Stimulated activated naive CD4-positive, alpha-beta T cell (primary cell): ENCODE measurements around the gene OAT.
"Not testable (repeated sequence)": the region's sequence is repeated elsewhere in the genome, so short reads cannot be mapped to it uniquely, and the experiment has no call there.

ENCODE experiments used
- DNase-seq, 6 experiments: peaks; one replicate each; lab custom pipeline; 2025; lab: John Stamatoyannopoulos, UW

Gene OAT

DNA sequence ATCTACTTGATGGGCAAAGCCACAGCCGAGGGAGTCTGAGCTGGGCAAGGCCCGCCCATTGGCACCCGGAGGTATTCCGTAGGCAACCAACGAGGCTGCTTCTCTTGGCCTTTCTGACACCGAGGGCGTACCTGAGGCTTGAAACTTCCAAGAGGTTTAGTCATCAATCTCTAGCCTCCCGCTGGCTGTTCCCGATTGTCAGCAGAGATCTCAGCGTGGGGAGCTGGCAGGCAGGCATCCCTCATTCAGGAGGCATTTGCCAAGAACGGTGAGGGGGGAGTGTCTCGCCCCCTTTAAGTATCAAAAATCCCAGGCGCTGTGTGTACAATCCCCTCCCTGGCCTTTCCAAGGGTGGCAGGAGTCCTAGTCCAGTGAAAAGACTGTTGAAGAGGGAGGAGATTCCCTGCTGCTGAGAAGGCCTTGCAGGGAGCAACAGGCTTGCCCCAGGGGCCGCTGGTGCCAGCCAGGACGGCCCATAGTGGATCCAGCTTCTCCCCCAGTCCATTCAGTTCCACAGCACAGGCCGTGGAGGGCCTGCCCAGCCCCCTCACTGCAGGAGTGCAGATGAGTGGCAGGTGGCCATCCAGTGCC is 39.7 kb downstream of the OAT start:
- no peak for DNase-seq

- DNase-seq: no peak
Observed at GRCh38 chr10:124378271-124378670, 40.5 kb downstream of the OAT start.

DNA sequence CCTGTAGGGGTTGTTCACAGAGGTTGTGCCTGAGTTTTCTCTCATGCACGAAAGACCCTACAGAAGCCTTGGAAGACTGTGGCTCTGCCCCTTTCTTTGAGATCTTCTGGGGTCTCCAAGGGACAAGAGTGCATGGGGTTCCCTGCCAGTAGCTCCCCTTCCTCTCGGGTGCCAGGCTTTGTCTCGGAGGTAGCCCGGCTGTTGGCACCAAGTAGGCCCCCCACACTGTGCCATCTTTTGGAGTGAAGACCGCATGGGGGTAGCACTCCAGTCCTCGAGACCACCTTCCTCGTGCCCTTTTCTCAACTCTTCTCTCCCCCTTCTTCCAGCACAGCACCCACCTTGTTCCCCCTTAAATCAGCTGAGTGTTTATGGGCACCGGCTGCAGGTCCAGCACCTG is 41.6 kb downstream of the OAT start:
- no peak for DNase-seq

DNA sequence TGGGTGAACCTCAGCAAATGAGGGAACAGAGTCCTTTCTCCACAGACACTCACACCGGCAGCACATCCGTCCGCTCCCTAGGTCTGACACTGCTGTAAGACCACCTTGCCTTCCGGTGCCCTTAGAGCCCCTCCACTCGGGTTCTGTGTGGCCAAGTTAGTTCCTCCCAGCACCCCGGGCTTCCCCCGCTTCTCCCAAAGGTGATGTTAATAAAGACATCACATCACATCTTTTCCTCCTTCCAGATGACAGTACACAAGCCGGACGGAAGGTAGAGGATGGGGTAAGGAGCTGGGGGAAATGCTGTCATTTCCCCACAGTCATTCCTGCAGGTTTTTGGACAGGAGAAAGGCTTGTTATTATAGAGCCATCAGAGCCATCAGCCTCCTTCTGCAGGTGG is 42.3 kb downstream of the OAT start:
- DNase-seq: no peak

- no peak for DNase-seq
Observed at GRCh38 chr10:124375691-124376090, 43.0 kb downstream of the OAT start.

- no peak for DNase-seq
Observed at GRCh38 chr10:124375353-124375614, 43.4 kb downstream of the OAT start.

DNA sequence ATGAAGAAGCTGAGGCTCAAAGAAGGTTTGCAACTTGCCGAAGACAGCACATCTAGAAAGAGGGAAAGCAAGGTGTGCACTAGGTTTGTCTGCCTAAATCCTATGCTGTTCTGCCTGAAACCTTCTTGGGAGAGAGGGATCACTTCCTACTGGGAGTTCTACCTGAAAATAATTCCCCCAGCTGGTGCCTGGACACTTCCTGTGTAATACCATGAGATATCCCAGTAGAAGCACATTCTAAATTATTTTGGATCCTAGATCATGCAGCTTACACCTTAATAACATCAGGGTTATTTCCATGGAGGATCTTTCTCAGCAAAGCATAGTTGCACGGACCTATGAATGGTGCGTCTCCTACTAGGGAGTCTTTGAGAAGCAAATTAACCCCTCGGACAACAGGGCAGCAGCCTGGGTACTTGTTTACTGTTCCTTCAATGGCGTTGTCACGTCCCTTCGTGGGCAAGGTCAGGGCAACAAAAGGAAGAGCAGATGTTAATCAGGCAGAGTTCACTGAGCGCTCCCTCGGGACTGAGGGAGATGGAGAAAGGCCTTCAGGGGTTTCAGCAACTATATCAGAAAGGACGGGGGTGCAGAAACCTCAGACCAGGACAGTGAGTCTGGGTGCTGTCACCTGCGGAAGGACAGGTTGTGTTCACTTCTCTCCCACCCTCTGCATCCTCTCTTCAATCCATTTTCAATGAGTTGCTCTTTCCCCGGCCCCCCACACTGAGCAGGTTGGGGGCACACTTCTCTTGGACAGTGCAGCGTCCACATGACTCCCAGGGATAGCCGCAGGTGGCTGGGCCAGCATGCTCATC is 44.0 kb downstream of the OAT start:
- DNase-seq: no peak

DNA sequence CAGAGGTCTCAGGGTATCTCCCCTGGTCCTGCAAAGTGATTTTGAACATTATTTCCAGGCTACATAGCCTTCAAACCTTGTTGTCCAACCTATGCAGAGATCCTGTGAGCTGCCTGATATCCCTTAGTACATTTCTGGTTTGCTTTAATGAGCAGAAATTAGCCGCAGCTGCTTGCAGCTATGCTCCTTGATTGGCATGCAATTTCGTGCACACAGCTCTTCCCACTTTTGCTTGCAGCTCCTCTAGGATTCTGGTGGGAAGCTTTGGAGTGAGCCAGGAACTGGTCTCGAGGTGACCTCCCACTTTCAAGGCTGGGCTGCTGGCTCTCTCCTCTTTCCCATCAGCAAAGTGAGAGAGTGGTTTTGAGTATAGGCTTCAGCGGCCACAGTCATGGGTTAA is 45.8 kb downstream of the OAT start:
- no peak for DNase-seq

DNA sequence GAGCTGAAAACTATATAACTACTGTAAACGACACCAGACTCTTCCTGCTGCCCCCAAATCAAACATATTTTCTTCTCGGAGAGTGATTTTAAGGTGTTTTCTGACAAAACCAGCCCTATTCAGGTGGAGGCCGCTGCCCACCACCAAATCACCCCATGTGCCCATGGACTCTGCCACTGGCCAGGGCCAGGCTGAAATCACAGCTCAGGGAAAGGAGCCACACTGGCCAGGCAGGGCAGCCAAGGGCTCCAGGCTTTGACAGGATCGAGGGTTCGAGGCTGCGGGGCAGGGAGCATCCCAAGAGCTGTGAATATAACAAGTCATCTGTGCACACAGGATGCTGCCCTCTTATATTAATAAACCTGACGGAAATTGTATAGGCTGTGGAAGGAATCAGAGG is 48.3 kb downstream of the OAT start:
- DNase-seq: no peak

- DNase-seq: no peak
Observed at GRCh38 chr10:124369986-124370385, 48.7 kb downstream of the OAT start.

DNA sequence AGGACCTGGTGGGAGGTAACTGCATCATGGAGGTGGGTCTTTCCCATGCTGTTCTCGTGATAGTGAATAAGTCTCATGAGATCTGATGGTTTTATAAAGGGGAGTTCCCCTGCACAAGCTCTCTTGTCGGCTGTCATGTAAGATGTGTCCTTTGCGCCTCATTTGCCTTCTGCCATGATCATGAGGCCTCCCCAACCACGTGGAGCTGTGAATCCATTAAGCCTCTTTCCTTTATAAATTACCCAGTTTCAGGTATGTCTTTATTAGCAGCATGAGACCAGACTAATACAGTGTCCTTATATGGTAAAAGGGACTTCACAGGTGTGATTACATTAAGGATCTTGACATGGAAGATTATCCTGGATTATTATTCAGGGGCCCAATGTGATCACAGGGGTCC is 49.2 kb downstream of the OAT start:
- not testable (repeated sequence) for DNase-seq

- no peak for DNase-seq
Observed at GRCh38 chr10:124369066-124369465, 49.7 kb downstream of the OAT start.

- no peak for DNase-seq
Observed at GRCh38 chr10:124367936-124368335, 50.8 kb downstream of the OAT start.

GRCh38 chr10:124367414-124367813 is 51.3 kb downstream of the OAT start:
- DNase-seq: no peak

GRCh38 chr10:124366825-124367224 is 51.9 kb downstream of the OAT start:
- DNase-seq: no peak

- DNase-seq: no peak
Observed at GRCh38 chr10:124366343-124366742, 52.4 kb downstream of the OAT start.

- DNase-seq: no peak
Observed at GRCh38 chr10:124364674-124365073, 54.0 kb downstream of the OAT start.

- no peak for DNase-seq
Observed at GRCh38 chr10:124362568-124362967, 56.2 kb downstream of the OAT start.

DNA sequence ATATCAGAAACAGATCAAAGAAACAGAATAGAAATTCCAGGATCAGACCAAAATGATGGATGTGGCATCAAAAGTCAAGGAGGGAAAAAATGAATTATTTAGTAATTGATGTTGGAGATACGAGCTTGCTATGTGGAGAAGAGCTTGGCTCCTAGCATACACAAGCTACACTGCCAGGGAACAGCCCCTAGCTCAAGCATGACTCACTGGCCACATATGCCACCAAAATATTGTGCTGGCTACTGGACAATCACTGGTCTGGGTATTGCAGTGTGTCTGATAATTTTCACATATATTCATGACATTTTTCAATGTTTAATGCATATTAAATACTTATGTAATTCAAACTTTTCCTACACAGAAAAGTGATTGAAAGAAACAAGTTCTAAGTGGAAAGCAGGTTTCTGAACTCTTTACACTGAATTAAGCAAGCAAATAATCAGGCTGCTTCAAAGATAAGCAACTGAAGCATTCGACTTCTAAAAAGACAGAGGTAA is 59.3 kb downstream of the OAT start:
- DNase-seq: no peak

- no peak for DNase-seq
Observed at GRCh38 chr10:124357561-124357885, 61.2 kb downstream of the OAT start.

DNA sequence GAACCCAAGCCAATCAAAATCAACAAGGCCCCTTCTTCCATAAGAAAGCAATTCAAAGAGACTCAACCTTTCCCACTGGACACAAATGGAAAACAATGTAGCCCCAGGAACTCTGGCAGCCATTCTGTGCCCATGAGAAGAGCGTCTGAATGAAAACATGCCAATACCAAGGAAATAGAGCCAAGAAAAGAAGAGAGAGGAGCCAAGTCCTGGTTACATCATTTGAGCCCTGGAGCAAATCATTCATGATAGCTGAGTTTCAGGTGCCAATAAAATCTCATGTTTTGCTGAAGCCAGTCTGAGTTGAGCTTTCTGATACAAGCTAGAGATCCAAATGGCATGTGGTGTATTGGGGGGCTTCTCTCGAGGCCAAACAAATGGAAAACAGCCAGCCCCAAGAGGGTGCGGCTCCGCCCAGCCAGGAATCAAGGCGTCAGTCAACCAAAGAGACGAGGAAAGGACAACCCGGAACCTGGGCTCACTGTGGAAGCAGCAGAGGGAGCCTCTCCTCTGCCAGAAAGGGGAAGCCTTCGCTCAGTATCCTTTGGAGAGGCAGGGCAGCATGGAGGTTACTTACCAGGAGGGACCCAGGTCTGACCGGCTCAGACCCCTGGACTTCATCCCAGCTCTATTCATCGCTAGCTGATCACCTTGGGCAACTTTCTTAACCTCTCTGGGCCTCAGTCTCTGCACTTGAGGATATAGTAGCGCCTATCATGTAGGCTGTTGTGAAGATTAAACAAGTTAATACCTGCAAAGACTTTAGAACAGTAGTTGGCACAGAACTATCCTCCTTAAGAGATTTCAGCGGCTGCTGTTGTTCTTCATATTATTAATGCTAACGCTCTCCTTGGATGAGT is 61.8 kb downstream of the OAT start:
- no peak for DNase-seq

- peak in 1 of 6 experiments; percentile 34 for DNase-seq
Observed at GRCh38 chr10:124354411-124355382, 64.0 kb downstream of the OAT start.
